Nucleus accumbens (tissue), 56 donors: ENCODE measurements around the gene SLC38A1.
A peak's percentile ranks its signal among the peaks of the same experiment; 100 is the strongest.
"Not testable (repeated sequence)": the region's sequence is repeated elsewhere in the genome, so short reads cannot be mapped to it uniquely, and the experiment has no call there.

Experiments
- DNase-seq, 56 donors: peaks; one replicate each; lab custom pipeline; 2025; lab: John Stamatoyannopoulos, UW

Gene SLC38A1

DNA sequence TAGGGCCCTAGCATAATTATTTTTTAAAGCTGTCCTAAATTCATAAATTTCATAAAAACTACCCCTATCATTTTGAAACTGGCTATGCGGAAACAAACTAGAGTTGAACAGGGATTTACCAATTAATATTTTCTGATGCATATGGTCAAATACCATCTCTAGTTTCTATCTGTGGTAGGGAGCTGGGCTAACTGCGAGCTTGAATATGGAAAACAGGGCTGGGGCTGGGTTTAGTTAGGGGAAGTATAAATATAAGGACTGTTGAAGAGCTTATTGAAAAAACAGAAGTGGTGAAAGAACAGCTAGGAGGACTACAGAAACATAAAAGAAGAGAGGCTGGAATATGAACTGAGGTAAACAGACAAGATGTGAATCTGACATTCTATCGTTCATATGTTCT lies 91.8 kb downstream of the SLC38A1 start:
- no peak for DNase-seq

DNA sequence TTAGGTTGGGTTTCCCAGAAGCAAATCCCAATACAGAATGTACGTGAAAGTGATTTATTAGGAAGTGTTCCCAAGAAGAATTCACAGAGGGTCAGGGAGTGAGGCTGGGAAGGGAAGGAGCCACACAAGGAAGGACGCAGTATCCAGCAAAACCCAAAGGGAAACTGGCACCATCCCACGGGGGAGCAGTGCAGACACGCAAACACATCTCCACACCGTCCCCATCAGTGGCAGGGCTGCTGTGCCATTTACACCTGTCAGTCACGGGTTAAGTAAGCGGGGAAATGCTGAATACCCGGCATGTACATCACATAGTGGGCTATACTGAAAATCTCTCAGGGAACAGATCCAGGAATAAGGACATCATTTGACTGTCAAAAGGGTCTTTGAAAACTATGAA lies 93.9 kb downstream of the SLC38A1 start:
- DNase-seq: no peak

DNA sequence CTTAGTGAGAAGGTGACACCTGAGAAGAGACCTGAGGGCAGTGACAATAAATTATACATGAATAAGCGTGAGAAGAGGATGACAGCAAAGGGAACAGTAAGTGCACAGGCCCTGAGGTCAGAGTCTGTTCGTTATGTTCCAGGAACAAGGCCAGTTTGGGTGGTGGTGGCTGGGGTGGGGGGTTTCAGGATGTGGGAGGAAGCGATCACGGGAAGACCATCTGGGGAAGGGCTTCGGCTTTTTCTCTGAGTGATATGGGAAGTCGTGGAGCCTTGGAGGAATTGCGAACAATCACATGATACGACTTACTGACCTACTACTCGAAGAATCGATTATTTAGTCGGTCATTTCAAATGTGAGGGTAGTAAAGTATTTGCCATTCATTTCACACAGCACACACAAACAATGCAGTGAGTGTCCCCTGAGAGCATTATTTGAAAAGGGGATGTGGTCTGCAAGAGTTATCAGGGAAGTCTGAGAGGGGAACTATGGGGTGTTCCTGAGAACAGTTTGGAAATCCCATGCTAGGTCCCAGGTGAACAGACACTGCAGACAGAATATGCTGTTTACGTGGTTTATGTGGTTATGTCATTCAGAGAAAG lies 94.7 kb downstream of the SLC38A1 start:
- no peak for DNase-seq

DNA sequence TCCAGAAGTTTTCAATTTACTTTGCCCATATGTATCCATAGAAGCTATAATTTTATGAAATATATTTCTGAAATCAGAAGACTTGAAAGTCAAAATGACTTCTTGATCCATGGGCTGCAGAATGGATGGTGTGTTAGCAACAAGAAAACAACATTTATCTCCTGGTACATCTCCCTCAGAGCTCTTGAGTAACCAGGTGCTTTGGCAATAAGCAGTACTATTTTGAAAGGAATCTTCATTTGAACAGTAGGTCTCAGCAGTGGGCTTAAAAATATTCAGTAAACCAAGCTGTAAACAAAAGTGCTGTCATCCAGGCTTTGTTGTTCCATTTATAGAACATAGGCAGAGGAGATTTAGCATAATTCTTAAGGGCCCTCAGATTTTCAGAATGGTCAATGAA lies 100.4 kb downstream of the SLC38A1 start:
- no peak for DNase-seq

DNA sequence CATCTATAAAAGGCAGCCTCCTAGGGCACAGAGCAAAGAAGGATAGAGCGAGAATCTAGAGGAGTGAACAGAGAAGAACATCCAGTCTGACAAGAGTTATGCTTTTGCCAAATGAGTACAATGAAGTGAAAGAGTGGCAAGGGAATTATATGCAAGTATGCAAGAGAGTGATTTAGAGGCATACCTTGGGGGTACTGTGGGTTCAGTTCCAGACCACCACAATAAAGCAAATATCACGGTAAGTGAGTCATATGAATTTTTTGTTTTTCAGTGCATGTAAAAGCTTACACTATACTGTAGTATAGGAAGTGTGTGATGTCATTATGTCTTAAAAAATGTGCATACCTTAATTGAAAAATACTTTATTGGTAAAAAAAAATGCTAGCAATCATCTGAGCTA lies 101.4 kb downstream of the SLC38A1 start:
- DNase-seq: no peak

DNA sequence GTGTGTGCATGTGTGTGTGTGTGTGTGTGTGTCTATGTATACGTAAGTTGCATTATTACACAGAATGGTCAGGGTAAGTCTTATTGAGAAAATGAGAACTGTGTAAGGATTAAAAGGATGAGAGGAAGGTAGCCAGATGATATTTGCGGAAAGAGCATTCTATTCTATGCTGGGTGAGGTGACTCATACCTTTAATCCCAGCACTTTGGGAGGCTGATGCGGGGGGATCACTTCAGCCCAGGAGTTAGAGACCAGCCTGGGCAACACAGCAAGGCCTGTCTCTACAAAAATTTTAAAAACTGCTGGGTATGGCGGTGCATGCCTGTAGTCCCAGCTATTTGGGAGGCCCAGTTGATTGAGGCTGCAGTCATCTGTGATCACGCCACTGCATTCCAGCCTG lies 103.7 kb downstream of the SLC38A1 start:
- DNase-seq: no peak

DNA sequence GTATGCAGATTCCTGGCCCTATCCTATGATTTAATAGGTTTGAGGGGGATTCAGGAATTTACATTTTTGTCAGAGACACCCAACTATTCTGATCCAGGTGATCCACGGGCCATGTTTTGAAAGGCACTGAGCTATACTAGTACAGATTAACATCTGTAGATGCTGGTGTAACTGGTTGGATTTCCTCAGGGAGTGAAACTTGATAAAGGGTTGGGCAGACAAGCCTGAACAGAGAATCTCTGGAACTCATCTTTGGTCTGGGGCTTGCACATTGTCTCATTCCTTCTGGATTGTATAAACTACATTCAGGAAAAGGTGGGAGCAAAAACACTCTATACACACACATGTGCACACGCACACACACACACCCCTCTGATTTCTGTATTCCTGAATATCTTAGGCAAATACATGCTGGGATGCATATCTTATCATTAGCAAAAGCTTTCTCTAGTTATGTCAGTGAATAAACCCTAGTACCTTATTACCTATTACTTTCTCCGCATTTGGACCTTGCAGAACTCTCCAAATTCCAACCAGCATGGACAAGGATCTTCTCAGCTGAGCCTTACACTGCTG lies 104.6 kb downstream of the SLC38A1 start:
- no peak for DNase-seq

DNA sequence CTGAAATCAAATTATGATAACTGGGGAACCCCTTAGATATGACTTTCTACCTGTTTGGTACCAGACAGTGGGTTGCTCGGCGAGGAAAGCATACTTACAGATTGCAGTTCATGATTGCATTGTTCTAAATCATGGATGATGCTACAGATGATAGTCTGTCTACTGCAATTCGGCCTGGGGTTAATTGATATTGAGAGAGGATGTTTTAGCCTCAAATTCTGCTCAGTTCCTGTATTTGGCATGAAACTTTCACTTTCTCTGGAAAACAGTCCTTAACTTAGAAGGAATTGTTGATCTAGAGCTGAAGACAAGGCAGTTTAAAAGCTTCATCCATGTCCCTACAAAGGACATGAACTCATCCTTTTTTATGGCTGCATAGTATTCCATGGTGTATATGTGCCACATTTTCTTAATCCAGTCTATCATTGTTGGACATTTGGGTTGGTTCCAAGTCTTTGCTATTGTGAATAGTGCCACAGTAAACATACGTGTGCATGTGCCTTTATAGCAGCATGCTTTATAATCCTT lies 106.2 kb downstream of the SLC38A1 start:
- DNase-seq: not testable (repeated sequence)

DNA sequence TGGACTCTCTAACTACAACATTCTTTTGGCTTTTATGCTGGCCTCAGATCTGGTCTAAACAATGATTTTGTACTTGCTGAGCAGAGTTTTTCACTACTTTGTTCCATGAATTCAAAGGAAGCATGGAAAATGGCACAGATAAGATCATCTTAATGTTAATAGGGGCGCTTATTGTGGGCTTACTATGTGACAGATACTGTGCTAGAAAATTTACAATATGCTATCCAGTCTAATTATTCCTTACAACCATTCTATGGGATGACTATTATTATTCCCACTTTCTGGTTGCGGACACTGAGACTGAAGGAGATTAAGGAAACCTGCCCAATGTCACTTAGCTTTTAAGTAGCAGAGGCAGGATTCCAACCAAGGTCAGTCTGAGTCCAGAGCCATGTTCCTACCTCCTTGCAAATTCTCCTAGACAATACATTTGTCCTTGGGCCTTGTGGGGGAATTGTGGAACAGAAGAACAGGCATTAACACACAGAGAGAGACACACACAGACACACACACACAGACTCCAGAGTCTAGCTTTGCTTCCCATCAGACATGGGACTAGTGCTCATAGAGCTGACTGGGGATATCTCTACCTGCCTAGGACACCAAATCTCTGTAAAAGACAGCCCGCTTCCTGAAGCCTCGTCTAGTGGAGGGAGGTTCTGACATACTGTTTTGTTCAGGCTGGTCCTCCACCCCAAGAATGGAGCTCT lies 107.7 kb downstream of the SLC38A1 start:
- no peak for DNase-seq

DNA sequence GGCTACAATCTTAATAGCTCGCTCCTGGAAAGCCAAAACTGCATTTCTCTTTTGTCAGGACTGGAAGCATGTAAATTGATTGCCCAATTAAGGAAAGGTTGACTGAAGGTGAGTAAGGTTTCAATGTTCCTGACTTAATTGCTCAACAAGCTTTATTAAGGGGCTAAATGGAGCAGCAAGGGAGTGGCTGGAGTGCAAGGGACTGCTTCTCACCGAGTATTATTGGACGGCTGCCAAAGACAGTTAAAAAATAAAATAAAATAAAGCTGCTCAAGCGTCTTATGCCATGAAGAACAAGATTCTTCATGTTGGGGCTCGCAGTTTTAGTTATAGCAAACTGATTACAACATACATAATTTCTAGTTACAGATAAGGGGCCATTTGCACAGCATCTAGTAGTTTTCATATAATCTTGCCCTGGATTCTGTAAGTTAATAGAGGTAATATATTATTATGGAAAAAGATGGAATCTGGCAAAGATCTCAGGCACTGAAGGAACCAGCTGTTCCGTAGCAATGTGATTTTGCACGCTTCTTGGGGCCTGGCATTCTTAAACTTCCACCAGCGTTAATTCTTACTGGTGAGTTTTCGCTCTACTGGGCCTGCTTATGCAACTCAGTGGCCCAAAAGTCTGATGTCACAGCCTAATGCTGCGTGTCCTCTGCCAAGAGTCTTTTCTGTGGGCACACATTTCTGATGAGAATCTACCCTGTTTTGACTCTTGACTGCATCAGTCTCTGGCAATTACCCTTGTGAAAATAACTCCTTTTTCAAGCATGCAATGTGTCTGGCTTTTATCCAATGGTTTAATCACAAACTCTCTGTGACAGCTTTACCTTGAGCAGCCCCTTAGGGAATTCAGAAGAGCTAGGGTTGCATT lies 108.5 kb downstream of the SLC38A1 start:
- no peak for DNase-seq

DNA sequence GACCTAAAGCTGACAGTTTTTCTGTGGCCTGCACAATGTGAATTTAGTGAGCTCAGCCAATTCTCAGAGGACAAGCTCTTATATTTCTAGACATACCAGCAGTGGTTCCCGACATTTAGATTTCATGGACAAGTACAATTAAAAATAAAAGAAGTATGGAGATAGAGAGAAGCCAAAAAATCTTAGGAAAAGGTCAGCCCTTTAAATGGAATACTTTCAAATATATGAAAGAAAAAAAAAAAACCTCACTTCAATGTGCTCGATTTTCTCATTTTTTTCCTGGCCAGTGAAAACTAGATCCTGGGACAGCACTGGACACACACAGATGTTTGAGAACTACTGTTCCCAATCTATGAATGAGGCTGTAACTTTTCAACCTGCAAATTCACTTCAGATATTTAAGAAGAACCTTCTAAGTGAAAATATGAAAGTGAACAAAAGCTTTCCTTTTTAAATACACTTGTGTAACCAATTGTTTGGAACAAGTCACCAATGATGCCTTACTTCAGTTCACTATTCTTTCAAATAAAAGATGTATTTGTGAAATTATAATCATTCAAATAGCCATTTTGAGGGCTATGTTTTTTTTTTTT lies 109.4 kb downstream of the SLC38A1 start:
- no peak for DNase-seq

DNA sequence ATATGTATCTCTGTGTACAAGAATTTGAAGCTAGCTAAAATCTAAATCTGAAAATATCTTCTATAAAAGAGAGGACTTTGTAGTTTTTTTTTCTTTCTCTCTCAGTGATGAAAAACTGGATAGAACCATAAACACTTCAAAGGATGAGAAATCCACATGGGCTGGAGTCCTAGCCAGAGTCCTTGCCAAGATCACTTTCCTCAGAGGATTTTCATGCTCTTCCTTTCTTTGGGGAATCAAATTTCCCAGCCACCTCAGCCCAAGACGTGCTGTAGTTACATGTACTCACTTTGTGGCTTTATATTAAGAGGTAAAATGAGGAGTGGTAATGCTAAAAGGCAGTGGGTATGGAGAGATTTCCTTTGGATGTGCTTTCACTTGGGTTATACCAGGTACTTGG lies 110.3 kb downstream of the SLC38A1 start:
- DNase-seq: no peak

DNA sequence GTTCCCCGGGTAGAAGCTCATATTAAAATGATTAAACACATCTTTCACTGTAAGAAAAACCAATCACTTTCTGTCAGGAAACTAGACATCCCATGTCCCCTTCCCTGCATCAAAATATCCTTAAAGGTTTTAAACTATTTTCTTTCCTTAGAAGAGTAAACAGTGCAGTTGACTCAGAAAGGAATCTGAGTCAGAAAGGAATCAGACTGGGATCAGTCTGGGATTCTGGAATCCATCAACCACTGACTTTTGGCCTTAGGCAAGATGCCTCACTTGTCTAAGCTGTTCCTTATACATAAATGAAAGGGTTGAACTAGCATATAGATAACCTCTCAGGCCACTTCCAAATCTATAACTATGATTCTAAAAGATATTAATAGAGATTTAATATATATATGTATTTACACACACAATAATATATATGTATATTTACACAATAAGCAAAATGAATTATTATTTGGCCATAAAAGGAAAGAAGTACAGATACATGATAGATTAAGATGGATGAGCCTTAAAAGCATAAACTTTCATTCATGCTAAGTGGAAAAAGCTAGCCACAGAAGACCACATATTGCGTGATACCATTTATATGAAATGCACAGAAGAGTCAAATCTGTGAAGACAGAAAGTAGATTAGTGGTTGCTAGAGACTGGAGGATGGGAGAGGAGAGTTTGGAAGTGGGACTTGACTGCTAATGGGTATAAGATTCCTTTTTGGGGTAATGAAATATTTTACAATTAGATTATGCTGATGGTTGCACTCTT lies 114.4 kb downstream of the SLC38A1 start:
- DNase-seq: no peak

DNA sequence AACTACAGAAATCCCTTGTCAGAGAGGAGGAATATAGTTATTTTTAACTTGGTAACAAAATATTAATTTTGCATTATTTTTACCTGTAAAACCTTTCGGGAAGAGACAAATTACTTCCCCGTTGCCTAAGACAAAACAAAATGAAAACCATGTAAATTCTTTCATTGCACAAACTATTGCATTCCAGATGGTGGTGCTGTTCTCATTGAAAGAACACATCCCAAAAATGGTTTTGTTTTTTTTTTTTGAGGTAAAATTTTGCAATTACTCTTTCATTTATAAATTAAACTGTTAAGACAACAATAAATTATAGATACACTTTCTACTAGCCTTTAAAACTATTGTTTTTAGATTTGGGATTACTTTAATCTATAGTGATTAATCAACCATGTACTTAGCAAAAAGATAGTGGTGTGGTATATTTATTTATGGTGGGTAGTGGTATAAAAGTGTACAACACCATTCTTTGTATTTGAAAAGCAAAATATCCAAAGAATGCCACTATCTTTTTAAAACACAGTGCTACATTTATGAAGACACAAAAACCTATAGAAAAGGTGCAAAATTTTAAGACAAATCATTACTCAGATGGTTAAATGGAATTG lies 115.5 kb downstream of the SLC38A1 start:
- no peak for DNase-seq

DNA sequence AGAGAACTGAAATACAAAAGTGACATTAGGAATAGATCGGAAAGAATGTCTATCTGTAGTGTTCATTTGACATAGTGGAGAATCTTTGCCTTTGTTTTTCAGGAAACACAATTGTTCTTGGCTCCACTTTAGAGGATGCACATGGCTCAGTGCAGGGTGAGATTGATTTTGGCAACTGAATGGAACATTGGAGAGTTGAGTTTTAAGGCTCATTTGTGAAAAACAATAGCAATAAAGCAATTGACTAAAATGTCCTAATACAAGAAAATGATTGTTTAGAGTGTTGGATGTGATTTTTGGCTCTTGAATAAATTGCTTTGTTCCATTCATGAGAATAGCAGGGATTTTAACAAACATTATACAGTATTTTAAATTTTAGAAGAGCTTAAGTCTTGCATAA lies 116.4 kb downstream of the SLC38A1 start:
- DNase-seq: peak in 9 of 56 donors; percentile 2 to 32 (median 13)

DNA sequence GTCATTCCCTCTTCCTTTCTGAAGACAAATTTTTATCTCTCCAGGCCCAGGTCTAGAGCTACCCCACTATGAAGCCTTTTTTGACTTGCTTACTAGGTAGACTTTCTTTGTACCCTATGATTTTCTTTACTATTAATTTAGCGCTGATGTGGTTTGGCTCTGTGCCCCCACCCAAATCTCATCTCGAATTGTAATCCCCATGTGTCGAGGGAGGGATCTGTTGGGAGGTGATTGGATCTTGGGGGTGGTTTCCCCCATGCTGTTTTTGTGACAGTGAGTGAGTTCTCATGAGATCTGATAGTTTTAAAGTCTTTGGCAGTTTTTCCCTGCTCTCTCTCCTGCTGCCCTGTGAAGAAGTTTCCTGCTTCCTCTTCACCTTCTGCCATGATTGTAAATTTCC lies 118.1 kb downstream of the SLC38A1 start:
- DNase-seq: no peak

DNA sequence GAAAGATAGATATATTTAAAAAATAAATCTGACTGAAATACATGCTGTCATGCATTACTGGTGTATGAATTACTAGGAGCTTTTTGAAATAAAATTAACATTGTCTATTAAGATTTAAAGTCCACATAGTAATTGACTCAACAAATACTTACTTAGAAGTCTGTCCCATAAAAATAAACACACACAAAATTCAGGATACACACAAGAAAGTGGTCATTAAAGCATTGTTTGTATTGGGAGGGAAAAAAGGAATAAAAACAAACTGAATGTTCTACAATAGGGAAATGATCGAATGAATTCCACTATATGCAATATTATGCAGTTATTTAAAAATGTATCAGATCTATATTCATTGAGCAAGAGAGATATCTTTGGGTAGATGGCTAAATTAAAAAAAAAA lies 118.9 kb downstream of the SLC38A1 start:
- DNase-seq: no peak

DNA sequence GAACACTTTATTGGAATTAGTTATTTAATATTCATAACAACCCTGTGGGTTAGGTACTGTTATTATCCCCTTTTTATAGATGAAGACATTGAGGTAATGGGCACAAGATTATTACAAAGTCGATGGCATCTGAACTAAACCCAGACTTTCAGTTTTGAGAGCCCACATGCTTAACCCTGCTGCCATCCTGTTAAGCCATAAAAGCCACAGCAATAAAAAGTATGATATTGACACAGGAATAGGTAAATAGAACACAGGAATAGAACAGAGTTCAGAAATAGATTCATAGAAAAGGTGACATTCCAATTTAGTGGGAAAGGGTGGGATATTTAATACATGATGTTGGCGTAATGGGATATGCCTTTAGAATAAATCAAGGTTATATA lies 119.8 kb downstream of the SLC38A1 start:
- no peak for DNase-seq

DNA sequence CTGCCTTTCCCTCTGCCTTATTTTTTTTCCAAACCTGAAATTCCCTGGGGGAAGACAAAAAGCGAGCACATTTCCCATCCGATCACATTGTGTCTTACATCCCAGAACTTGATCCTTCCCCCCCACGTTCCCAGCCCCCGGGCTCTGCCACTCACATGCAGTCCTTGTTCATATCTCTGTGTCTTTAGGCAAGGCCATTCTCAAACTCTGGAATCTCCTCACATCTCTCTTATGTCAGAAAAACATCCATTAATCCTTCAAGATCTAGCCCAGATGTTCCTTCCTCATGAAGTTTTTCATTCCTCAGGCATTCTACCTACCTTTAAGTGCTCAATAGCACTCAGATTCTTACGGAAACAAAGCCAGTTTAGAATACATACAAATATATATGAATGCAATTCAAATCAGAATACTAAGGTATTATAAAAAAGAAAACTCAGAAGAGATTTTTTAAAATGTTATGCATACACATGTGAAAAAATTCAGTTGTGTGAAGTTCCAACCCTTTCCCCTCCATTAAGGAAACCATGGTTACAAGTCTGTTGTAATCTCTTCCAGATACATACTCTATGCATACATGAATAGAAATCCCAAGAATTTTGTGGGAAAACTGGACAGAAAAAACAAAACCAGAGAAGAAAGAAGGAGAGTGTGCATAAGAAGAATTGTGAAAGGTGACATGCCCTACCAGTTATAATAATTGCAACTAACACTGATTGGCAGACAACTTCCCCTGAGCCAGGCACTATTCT lies 120.3 kb downstream of the SLC38A1 start:
- no peak for DNase-seq
